HL-60/S4 (cell line): ENCODE results near the gene DLX3.

Experiments
- in situ Hi-C: fragments of 300-500 bp; cut with MboI; formaldehyde crosslinking; loops from 2 replicates; pipeline ENCODE4 v1.14.3; 2022; ENCODE audit warnings: low sequenced_read_pairs

Gene DLX3

DNA sequence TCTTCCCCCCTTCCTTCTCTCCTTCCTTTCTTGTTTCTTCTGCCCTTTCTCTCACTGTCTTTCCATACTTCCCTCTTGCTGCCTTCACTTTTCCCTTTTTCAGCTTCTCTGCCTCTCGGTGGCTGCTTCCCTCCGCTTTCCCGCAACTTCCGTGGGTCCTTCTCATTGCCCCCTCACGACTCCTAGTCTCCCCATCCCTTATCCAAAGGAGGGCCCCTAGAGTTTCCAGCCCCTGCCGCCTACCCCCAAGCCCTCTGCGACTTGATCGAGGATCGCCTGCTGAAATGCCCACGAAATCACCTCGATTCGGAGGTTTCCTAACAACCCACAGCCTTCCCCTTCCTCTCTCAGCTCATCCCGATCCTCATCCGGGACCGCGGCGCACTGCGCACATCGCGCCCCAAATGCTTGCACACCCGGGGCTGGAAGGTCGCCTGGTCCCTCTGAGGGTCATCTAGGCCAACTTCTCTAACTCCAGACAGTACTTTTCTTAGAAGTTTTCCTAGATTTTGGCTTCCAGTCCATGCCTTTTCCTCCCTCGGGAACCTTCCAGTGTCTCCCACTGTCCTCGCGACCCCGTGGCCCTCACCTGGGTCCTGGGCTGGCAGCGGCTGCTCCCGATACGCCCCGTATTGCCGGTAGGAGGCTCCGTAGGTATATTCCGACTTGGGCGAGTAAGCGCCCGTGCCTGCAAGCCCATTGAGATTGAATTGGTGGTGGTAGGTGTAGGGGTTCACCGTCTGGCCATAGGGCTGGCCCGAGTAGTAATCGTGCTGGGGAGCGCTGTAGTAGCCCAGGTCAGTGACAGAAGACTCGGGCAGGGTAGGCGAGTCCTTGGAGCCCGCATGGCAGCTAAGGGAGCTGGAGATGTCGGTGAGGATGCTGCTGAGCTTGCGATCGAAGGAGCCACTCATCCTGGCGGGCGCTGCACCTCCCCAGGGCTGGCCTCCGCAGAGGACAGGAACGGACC, 654 bp downstream of the DLX3 start:
- in situ Hi-C loops = loop anchor here (5.0 kb wide), 1 partner anchor 132 kb away; no protein-coding TSS in a partner anchor

DNA sequence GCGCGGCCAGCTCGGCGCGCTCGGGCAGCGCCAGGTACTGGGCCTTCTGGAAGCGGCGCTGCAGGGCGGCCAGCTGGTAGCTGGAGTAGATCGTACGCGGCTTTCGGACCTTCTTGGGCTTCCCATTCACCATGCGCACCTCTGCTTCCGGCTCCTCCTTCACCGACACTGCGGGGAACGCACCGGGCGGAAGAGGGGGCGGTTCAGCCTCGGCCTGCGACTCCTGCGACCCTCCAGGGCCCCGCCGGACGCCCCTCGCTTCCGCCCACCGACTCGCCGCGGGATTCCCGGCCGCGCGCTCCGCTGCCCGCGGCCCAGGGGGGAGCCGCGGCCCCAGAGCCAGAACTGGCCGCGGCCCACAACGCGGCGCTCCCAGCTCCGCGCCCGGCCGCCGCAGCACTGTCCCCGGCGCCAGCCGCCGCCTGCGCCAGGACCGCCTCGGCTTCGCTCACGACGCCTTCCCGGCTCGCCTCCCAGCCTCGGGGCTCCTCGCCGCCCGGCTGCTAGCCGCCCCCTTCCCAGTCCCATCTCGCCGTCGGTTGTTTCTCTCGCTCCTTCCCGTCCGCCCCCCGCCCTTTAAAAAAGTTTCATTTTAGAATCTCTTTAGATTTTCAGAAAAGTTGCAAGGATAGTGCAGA, 1.5 kb downstream of the DLX3 start:
- in situ Hi-C loops = no loop called here

DNA sequence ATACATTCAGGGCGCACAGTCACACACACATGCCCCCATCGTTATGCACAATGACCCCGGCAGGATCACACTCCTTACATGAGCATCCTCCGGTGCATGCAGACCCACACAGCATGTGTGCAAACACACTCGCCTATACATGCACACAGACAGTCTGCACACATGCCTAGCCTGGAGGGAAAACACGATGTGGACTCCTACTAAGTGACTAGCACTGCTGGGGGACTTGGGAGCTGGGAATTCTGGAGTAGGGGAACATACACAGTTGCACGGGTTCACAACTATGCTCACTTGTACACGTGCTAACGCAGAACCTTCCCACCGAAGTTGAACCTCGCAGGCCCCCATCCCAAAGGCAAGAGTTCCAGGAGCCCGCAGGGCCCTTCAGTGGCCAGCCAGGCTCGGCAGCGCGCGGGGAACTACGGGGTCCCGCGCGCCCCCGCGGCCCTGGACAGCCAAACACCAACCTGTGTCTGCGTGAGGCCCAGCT, 2.0 kb downstream of the DLX3 start:
- in situ Hi-C loops = no loop called here

DNA sequence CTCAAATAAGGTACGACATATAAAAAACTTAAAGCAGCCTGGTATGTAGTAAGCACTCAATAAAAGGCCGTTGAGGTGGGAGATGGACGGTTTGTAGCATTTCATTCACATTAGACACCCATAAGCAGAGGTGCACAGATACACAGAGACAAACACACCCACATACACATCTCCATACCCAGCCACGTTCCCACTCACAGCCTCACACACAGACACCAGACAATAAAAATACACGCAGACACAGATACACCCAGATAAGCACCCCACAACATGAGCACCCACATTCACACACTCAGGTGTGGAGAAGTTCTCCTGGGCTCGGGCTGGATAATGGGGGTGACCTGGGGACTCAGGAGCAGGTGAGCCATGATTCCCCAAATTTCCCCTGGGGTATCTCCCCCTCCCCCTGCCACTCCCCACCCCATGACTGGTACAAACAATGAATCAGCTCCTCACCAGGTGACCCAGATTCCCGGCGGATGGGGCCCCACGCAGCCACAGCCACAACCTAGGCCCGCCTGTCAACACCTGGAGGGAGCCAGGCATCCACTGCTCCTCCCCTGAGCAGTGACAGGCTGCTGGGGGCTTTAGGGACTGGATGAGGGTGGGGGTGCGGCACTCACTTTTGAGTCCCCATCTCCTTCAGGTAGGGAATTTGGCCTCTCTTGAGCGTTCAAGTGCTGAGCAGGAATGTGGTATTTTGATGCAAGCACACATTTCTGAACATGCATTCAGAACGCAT, 2.7 kb downstream of the DLX3 start:
- in situ Hi-C loops = no loop called here

DNA sequence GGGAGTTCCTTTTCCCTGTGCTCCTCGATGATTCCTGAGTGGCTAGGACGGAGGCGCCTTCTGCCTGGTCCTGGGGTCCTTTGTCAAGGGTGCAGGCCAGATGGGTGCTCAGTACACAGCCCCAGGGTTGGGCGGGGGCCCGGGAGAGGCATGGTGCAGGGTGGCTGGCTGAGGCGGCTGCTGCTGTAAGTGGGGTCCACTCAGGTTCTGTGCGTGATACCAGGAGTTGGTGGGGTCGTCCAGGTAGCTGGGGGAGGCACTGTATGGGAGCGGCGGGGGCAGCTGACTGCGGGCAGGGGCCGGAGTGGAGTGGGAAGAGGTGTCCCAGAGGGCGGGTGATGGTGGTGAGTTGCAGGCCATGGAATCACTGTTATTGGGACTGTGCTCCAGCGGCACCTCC, 3.6 kb downstream of the DLX3 start:
- in situ Hi-C loops = no loop called here

DNA sequence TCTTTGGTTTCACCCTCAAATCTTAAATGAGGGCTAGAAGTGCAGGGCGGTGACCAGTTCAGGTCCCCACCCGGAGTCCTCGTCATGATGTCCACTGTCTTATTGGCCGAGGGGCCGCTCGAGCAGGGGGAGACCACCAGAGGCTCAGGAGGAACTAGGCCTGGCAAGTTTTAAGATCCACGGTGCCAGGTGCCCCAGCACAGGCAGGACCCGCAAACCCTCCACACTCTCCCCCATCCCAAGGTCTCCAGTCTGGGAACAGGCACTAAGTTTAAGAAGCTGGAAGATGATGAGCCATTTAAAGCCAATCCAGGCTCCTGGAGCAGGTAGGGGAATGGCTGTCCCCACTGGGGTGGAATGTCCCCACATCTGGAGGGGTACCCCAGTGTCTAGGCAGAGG, 4.1 kb downstream of the DLX3 start:
- in situ Hi-C loops = no loop called here

DNA sequence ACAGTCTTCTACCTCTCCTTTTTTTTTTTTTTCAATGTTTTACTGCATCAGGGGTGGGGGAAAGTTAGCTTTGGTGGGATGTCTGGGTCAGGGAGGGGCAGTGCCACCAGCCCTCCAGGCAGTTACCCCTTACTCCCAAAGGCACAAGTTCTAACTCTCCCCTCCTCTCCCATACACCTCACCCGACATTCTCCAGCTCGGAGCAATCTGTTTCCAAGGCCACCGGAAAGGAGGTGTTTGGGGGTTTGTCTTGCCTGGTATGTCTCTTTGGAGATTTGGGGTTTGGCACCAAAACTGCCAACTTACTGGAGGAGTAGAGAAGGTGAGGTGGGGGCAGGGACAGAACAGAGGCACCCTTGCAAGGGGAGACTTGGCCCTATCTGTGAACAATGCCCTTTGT, 4.7 kb downstream of the DLX3 start:
- in situ Hi-C loops = no loop called here

DNA sequence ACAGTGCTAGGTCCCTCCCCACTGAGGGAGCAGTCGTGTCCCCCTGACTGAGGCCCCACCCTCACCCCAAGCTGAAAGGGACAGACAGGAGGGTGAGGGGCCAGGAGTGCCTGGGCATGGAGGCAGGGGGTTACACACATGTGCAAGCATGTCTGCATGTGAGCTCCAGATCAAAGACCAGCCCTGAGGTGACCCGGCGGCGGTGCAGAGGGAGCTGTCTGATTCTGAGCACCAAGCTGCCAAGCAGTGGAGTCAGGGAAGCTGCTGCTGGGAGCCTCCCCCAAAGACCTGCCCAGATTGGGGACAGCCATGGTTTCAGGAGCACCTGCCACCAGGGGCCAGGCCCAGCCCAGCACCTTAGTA, 5.5 kb downstream of the DLX3 start:
- in situ Hi-C loops = no loop called here

DNA sequence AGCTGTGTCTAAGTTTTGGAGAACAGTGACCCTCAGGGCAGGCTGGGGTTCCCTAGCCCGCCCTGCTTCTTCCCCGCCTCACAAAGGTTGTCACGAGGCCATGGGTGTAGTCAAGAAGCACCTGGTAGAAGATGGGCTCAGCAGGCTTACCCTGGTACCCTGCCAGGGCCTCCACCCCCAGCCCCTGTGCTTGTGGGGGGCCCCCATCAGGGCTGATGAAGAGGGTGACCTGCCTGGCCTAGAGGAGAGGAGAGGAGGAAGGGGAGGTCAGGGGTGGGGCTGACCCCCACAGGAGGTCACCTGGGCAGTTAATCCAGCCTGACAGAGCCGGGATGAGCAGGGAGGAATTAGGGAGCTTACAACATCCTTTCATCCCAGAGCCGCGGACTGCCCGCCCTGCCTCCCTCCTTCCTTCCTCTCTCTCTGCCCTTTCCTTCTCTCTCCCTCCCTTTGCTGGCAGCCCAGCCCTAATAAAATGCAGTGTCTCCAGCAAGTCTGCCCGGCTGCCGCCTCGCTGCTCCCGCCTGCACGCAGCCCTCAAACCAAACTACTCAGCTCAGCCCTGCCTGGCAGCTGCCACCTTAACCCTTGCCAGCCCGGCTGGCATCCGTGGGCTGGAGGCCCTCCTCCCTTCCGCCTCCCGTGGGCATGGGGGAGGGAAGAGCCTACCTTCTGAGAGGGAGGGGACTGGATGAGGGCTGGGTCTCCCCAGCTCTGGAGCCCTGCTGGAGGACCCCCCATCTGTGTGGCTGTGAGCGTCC, 7.2 kb downstream of the DLX3 start:
- in situ Hi-C loops = no loop called here

DNA sequence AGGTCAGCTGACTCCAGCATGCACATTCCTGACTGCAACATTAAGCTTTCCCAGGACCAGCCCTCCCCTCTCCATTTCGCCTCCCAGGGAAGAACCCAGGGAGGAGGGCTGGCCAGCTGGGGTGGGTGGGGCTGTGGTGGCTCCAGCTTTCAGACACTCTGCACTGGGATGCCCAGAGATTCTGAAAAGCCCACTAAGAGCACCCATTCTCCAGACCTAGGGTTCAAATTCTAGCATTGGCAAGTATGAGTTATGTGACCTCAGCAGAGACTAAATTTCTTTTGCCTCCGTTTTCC, 7.8 kb downstream of the DLX3 start:
- in situ Hi-C loops = no loop called here

DNA sequence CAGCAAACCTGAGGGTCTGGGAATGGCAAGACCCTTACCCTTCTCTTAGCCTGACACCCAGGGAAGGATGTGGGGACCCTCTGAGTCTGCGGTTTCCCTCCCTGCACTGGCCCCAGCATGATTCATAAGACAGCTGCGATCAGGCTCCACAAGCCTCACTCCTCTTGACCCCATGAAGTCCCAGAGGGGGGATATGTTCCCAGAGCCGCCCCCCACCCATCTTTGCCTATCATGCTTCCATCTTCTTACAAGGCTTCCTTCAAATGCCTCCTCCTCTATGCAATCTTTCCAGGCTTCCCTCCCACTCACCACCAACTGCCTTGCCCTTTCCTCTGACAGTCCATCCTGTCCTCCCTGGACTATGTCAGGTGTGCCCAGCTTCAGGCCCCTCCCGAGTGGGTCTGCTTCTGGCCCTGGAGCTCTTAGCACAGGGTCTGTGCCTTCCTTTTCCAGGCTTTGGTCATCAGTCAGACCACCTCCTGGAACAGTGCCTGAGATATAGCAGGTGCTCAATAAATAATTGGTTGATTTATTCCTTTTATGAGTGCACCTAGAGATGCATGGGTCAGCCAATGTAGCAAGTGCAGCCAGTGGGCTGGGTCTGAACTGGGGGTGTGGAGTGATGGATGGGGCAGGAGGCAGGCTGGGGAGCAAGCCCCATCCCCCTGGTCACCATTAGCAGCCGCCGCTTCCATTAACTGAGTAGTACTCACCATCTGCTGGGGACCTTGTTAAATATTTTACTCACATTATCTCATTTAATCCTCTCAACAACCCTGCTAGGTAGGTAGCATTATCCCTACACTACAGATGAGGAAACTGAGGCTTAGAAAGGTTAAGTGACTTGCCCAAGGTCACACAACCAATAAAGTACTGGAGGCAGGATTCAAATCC, 8.4 kb downstream of the DLX3 start:
- in situ Hi-C loops = no loop called here

DNA sequence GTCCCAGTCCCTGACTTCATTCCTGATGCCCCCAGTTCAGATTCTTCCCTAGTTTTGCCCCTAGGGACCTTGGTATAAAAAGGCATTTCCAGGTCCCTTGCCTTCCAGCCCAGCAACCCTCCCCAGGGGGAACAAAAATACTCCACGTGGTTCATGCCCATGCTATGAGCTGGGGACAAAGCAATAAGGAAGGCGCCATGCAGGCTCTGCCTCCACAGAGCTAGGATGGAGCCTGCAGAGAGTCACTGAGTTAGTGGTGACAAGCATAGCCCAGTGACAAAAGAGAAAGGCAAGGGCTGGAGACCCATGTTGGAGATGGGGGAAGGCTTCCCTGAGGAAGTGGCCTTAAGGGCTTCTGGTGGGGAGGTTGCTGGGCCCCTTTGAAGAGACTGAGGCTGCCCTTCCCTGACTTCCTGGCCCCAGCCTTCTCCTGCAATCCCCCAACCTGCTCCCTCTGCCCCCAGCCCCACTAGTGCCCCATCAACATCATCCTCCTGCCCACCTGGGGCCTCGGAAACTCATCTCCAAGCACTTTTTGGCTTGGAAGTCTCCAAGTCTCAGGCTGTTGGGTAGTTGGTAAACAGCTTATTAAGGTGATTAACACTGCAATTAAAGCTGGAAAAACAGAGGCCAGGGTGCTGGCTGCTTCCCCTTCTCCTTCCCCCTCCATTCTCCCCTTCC, 9.6 kb downstream of the DLX3 start:
- in situ Hi-C loops = no loop called here

DNA sequence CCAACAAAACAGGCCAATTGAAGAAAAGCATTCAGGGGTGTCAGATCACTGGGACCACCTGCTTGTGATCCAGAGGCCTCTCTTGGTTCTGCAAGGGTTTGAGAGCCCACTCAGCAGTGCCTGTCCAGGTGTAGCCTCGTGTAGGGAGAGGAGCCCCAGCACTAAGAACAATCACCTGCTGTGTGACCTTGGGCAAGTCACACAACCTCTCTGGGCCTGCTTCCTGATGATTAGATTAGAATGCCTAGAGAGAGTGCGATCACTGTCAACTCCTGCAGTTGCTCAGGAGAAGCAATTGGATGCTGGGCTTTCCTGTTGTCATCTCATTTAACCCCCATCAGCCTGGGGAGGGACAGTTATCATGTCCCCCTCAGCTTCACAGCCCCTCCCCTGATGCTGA, 10.2 kb downstream of the DLX3 start:
- in situ Hi-C loops = no loop called here

DNA sequence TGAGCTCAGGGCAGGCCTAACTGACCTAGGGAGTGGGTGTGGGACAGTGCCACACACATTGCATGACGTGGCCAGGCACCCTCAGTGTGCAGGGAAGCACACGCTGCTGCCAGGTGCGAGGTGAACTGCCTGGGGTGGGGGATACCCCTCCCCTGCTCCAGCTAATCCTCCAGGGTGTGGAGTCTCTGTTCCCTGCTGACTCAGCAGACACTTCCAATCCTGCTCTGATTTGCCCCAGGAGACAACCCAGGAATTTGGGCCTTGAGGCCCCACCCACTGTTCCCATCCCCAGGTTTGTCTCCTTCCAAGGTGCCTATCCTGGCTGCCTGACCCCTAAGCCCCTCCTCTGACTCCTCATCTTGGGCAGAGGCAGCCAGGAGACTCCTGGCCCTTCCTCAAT, 10.7 kb downstream of the DLX3 start:
- in situ Hi-C loops = no loop called here

DNA sequence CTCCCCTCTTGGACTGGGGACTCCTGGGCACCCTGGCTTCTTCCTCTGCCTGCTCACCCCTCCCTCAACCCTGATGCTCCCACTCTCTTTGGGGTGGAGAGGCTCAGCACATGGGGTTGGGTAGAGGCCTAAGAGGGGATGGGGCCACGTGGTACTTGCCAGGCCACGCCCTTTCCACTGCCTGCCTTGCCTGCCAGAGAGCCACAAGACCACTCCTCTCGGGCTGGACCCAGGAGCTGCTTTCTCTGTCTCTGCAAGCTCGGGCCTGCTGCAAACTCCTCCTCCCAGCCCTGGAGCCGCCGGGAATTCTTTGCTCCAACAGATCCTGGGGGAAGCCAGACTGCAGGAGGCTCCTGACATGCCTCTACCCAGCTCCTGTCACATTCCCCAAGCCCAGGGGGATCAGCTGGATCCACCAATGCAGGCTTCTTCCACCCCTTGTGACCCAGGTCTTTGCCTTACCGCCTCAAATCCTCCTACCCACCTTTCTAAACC, 14.3 kb downstream of the DLX3 start:
- in situ Hi-C loops = no loop called here

DNA sequence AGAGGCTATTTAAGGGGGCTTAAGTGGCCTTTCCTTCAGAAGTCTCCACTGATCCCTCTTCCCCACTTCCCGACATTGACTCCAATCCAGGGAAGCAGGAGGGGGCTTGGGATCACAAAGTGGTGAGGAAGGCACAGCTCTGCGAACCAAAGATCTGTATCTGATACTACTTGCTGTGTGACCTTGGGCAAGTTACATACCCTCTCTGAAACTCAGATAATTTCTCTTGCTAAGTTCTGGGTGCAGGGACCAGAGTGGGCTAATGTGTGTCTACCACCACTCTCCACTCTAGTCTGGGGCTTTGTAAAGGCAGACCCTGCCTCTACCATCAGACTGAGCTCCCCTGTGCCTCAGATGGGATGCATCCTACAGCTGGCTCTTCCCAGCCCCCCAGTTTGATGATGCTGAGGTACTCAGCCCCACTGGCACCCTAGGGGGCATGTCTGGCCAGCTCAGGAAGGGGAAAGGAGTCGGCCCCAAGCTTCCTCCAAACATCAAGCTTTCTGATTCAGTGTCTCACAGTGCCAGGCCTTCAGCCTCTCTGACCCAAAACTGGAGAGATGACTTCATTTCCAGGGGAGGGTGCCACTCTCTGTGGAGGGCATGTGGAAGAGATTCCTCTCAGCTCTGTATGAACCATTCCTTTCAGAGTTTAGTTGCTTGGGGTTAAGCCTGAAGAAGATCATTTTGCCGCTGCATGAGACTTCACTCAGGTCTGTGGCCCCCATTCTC, 15.1 kb downstream of the DLX3 start:
- in situ Hi-C loops = no loop called here

DNA sequence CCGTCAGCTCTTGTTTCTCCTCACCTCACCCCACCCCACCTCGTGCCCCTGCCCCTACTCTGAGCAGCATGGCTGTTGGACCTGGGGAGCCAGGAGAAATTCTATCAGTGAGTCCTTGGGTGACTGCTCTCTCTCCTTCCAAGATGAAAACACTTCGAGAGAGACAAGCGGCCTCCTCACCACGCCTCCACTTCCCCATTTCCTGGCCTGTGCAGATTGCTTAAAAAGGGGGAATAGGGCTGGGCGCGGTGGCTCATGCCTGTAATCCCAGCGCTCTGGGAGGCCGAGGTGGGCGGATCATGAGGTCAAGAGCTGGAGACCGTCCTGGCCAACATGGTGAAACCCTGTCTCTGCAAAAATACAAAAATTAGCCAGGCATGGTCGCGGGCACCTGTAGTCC, 16.5 kb downstream of the DLX3 start:
- in situ Hi-C loops = no loop called here
